Body of pancreas (tissue), 4 donors: ENCODE measurements around the gene IL2RA.

Source experiments
- CTCF ChIP-seq, 7 experiments: fragments of 450-650 bp in 4 of 7; fragments of 200-600 bp in 3 of 7; sonication (generic) in 3 of 7; IDR thresholded peaks; one replicate each; pipeline ENCODE4 v1.5.1; 2016 to 2019; ENCODE audit warnings: antibody characterized with exemption in 7 of 7
- POLR2A ChIP-seq, 3 donors: fragments of 450-650 bp; IDR thresholded peaks; one replicate each; pipeline ENCODE4 v1.6.1; 2016; ENCODE audit warnings: antibody characterized with exemption in 3 of 3, mild to moderate bottlenecking in 2 of 3

DNA sequence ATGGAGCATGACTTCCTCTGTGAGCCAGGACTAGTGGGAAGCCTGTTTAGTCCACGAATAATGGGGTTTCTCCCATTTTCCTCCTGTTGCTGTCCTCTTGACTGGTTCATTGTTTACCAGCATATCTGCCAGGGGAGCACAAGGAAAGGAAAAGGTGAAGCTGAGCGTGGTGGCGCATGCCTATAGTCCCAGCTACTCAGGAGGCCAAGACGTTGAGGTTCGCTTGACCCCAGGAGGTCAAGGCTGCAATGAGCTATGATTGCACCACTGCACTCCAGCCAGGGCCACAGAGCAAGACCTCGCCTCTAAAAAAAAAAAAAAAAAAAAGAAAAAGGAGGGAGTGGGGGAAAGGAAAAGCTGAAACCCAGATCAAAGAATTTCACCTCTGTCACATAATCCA is 5.8 kb upstream of the IL2RA start:
- TF ChIP-seq POLR2A (IDR thresholded peaks at IDR 0.05) (no peak), CTCF (IDR thresholded peaks at IDR 0.05) (no peak)
